NK-92 treated with Interleukin-12 subunit alpha and Interleukin-12 subunit beta, amount 100 ng/mL, for 24 hours (cell line): ENCODE results near the gene NET1.
"Not testable (repeated sequence)": the region's sequence is repeated elsewhere in the genome, so short reads cannot be mapped to it uniquely, and the experiment has no call there.

Source experiments
- DNase-seq: peaks from one replicate; lab custom pipeline; 2025; lab: John Stamatoyannopoulos, UW

NET1 gene

DNA sequence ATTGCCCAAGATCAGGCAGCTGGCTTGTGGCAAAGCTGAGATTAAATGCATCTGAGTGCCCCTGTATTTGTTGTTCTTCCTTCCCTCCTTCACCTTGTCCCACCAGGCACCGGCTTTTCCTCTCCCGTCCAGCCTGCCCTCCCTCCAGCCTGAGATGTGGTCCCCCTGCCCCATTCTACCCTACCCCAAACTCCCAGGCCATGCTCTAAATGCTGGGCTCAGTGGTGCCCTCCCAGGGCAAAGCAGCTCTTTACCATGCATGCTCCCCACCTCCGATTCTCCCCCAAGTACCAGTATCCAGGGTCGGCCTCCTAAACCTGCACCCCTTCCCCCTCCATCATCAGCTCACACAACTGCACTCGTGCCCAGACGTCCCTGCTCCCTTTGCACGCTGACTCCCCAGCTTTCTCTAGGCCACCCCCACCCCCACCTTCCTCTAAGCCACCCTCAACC, 50.5 kb downstream of the NET1 start:
- no peak for DNase-seq

- no peak for DNase-seq
Measured at GRCh38 chr10:5464546-5464945, 52.2 kb downstream of the NET1 start.

DNA sequence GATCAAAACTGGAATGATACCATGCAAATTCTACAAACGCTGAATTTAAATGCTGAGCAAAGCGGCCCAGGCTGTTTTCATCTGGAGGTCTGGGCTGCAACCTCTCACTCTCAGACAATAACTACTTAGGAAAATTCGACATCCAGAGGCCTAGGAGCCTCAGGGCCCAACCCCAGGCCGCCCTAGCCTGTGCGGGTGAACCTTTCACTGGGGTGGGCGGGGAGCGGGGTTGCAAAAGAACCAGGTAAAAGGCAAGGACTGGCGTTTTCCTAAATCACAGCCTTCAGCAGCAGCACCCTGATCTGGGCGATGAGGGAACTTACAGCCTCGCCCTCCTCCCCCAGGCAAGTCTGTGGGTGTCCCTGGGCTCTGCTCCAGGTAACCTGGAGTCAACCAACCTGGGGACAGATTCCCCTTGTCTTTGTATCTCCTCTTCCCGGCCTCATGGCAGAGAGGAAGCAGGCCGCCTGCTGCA, 53.7 kb downstream of the NET1 start:
- no peak for DNase-seq

- no peak for DNase-seq
Measured at GRCh38 chr10:5466451-5467206, 54.3 kb downstream of the NET1 start.

DNA sequence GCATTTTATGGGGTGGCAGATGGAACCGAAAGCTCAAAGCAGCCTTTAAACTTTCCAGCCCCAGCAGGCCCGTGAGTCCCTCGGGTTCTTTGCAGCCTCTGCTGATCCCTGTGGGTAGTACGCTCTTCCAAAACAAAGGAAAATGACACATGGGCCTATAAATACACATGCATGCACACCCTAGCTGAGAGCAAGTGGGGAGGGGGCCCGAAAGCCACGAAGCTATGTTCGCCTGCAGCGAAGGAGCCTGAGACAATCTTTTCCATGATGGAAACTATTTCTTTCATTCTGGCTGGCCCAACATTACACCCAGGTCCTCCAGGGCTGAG, 54.8 kb downstream of the NET1 start:
- DNase-seq = no peak

DNA sequence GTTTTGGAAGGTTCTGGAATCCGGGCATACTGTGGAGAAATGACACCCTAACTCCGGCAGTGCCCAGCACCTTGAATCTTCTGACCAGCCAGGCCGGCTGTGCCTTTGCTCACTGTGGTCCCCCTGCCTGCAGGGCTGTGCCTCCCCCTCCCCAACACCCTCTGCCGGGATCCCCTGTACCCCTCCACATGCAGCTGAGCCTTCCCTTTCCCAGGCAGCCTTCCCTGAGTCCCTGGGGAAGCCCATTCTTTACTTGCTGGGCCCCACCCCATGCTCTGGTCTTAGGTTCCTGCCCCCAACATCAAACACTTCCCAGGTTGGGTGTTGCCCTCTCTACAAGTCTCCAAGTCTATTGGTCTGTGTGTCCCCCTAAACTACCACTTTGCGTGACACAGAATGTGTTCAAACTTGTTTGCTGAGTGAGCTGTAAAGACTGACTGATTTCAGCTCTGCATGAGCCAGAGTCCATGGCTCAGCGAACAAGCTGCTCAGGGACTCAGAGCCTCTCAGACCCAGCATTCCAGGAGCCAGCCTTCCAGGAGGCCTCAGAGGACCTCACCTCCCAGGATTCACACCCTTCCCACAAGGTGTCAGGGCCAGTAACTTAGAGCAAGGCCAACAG, 55.4 kb downstream of the NET1 start:
- no peak for DNase-seq

GRCh38 chr10:5468262-5469106, 56.1 kb downstream of the NET1 start:
- no peak for DNase-seq

DNA sequence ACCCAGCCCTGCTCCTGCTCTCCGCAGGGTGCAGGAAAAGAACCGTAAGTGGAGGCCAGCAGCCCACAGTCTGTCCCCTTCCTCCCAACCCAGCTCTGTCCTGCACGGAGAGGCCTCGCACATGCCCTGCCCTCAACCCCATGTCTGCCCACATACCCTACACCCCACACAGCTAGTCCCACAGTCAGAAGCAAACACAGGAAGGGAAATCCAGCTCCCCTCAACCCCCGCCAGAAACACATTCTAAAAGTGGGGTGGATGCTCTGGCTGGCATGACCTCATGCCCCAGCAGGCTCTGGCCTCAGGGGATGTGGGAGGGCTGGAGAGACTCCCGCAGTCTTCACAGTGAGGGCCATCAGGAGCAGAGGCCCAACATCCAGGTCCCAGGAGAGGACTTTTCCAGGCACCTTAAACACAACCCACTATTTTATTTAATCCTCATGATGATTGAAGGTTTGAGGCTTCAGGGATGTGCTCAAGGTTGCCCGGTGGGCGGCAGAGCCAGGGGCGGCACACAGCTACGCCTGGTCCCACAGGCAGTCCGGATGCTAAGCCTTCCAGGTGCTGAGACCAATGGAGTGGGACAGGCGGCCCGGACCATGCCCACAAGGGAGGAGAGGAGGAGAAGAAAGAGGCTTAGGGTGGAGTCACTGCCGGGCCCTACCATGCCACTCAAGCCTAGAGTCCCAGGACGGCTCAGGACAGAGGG, 57.1 kb downstream of the NET1 start:
- no peak for DNase-seq

GRCh38 chr10:5470062-5470751, 57.9 kb downstream of the NET1 start:
- no peak for DNase-seq

- not testable (repeated sequence) for DNase-seq
Measured at GRCh38 chr10:5474642-5475041, 62.3 kb downstream of the NET1 start.

DNA sequence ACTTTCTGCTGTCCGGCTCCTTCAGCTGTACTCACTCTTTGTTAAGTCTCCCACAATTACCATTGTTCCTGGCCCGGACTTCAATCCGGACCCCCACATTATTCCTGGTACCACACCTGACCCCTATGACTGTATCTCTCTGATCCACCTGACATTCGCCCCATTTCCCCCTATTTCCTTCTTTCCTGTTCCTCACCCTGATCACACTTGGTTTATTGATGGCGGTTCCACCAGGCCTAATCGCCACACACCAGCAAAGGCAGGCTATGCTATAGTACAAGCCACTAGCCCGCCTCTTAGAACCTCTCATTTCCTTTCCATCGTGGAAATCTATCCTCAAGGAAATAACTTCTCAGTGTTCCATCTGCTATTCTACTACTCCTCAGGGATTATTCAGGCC, 62.7 kb downstream of the NET1 start:
- not testable (repeated sequence) for DNase-seq

- DNase-seq = not testable (repeated sequence)
Measured at GRCh38 chr10:5475974-5476807, 63.8 kb downstream of the NET1 start.

- DNase-seq = no peak
Measured at GRCh38 chr10:5476918-5477525, 64.7 kb downstream of the NET1 start.

DNA sequence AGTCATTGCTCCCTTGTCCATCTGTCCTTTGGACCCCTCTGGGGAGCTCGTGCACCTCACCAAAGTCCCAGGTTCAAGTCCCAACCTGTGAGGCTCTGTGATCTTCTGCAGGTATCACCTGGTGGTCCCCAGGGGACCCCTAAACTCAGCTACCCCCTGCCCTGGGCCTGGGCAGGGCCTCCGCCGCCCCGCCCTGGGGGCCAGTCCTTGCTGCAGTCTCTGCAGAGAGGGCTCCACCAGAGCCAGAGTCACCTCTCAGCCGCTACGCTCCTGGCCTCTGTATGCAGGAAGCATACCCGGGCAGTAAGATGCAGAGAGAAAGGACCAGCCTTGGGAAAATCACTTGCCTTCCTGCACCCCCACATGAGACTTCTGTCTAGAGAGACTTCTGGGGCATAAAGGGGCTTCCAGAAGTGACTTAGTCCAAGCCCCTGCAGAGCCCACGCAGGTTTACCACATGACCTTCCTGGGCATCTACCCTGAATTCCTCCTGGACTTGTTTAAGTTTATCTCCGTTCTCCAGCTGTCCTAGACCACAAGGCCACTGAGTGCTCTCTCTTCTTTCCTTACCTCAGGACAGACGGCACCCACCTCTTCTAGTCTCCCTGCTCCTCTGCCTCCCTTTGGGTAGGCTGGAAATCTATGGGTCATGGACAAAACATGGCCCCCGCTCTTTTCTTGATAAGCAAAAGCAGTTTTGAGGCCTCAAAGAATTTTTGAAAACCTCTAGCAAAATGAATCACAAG, 65.8 kb downstream of the NET1 start:
- no peak for DNase-seq

- DNase-seq = no peak
Measured at GRCh38 chr10:5478694-5479305, 66.4 kb downstream of the NET1 start.

- DNase-seq = no peak
Measured at GRCh38 chr10:5479481-5480161, 67.3 kb downstream of the NET1 start.

- DNase-seq = no peak
Measured at GRCh38 chr10:5480162-5480941, 68.0 kb downstream of the NET1 start.

DNA sequence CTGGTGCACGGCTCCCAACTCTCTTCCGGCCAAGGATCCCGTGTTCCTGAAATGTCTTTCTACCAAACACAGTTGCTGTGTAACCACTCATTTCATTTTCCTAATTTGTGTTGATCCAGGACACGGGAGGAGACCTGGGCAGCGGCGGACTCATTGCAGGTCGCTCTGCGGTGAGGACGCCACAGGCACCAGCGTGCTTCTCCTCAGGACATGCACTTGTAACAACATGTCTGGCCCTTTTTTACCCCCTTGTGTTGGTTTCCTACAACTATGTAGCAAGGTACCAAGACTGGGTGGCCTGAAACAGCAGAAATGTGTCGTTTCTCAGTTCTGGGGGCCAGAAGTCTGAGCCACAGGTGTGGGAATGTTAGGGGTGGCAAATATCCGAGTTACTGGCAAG, 68.8 kb downstream of the NET1 start:
- no peak for DNase-seq
